ENCODE data around the gene FGB.

Gene FGB

GRCh38 chr4:154569584-154569983 lies 6.8 kb downstream of the FGB start:
- H3K27ac ChIP-seq (ENCODE audit: low read length): no peak overlapping the region
- H3K9ac ChIP-seq (ENCODE audit: low read length): no peak overlapping the region
- no peaks in the 10 kb centered on the region for H3K9me3 ChIP-seq (ENCODE audit: control insufficient read depth, low read depth, low read length)
- H3K36me3 ChIP-seq (ENCODE audit: control insufficient read depth, low read depth, low read length): no peaks in the 10 kb centered on the region
- no peaks in the 10 kb centered on the region for H3K27me3 ChIP-seq (ENCODE audit: control insufficient read depth, insufficient read depth, low read length)
- no peak overlapping the region for H3K4me3 ChIP-seq (ENCODE audit: low read length)
- H3K4me1 ChIP-seq (ENCODE audit: control insufficient read depth, low read depth, low read length): no peaks in the 10 kb centered on the region

GRCh38 chr4:154573190-154573870 lies 10.5 kb downstream of the FGB start:
- H3K9ac ChIP-seq (ENCODE audit: low read length): no peak overlapping the region
- H3K36me3 ChIP-seq (ENCODE audit: control insufficient read depth, low read depth, low read length): no peaks in the 10 kb centered on the region

GRCh38 chr4:154574311-154574710 lies 11.5 kb downstream of the FGB start:
- no peaks in the 10 kb centered on the region for H3K4me1 ChIP-seq (ENCODE audit: control insufficient read depth, low read depth, low read length)
- no peak overlapping the region for H3K9ac ChIP-seq (ENCODE audit: low read length)
- no peak overlapping the region for H3K4me3 ChIP-seq (ENCODE audit: low read length)
- no peak overlapping the region for H3K27ac ChIP-seq (ENCODE audit: low read length)
- H3K36me3 ChIP-seq (ENCODE audit: control insufficient read depth, low read depth, low read length): no peaks in the 10 kb centered on the region
- H3K27me3 ChIP-seq (ENCODE audit: control insufficient read depth, insufficient read depth, low read length): no peaks in the 10 kb centered on the region
- no peaks in the 10 kb centered on the region for H3K9me3 ChIP-seq (ENCODE audit: control insufficient read depth, low read depth, low read length)

More at GRCh38 chr4:154573190-154573870, 10.5 kb downstream of the FGB start:
- Histone ChIP-seq H3K27ac (ENCODE audit: low read length) (no peak overlapping the region), H3K4me1 (ENCODE audit: control insufficient read depth, low read depth, low read length) (no peaks in the 10 kb centered on the region), H3K9me3 (ENCODE audit: control insufficient read depth, low read depth, low read length) (no peaks in the 10 kb centered on the region), H3K27me3 (ENCODE audit: control insufficient read depth, insufficient read depth, low read length) (no peaks in the 10 kb centered on the region), H3K4me3 (ENCODE audit: low read length) (no peak overlapping the region)

- no peak overlapping the region for H3K27ac ChIP-seq (ENCODE audit: low read length)
- H3K4me1 ChIP-seq (ENCODE audit: control insufficient read depth, low read depth, low read length): no peaks in the 10 kb centered on the region
- H3K27me3 ChIP-seq (ENCODE audit: control insufficient read depth, insufficient read depth, low read length): no peaks in the 10 kb centered on the region
- no peak overlapping the region for H3K9ac ChIP-seq (ENCODE audit: low read length)
- no peaks in the 10 kb centered on the region for H3K9me3 ChIP-seq (ENCODE audit: control insufficient read depth, low read depth, low read length)
- no peak overlapping the region for H3K4me3 ChIP-seq (ENCODE audit: low read length)
- no peaks in the 10 kb centered on the region for H3K36me3 ChIP-seq (ENCODE audit: control insufficient read depth, low read depth, low read length)
Measured at GRCh38 chr4:154577324-154577723, 14.5 kb downstream of the FGB start.

- H3K36me3 ChIP-seq (ENCODE audit: control insufficient read depth, low read depth, low read length): no peaks in the 10 kb centered on the region
- no peaks in the 10 kb centered on the region for H3K27me3 ChIP-seq (ENCODE audit: control insufficient read depth, insufficient read depth, low read length)
- no peak overlapping the region for H3K4me3 ChIP-seq (ENCODE audit: low read length)
- H3K9ac ChIP-seq (ENCODE audit: low read length): no peak overlapping the region
- no peaks in the 10 kb centered on the region for H3K4me1 ChIP-seq (ENCODE audit: control insufficient read depth, low read depth, low read length)
- no peaks in the 10 kb centered on the region for H3K9me3 ChIP-seq (ENCODE audit: control insufficient read depth, low read depth, low read length)
- H3K27ac ChIP-seq (ENCODE audit: low read length): no peak overlapping the region
Measured at GRCh38 chr4:154578919-154579318, 16.1 kb downstream of the FGB start.

- H3K27me3 ChIP-seq (ENCODE audit: control insufficient read depth, insufficient read depth, low read length): no peaks in the 10 kb centered on the region
- no peak overlapping the region for H3K4me3 ChIP-seq (ENCODE audit: low read length)
- H3K4me1 ChIP-seq (ENCODE audit: control insufficient read depth, low read depth, low read length): no peaks in the 10 kb centered on the region
- no peak overlapping the region for H3K27ac ChIP-seq (ENCODE audit: low read length)
- no peaks in the 10 kb centered on the region for H3K9me3 ChIP-seq (ENCODE audit: control insufficient read depth, low read depth, low read length)
- H3K36me3 ChIP-seq (ENCODE audit: control insufficient read depth, low read depth, low read length): no peaks in the 10 kb centered on the region
- no peak overlapping the region for H3K9ac ChIP-seq (ENCODE audit: low read length)
Measured at GRCh38 chr4:154579927-154580326, 17.1 kb downstream of the FGB start.

- H3K27me3 ChIP-seq (ENCODE audit: control insufficient read depth, insufficient read depth, low read length): no peaks in the 10 kb centered on the region
- no peaks in the 10 kb centered on the region for H3K9me3 ChIP-seq (ENCODE audit: control insufficient read depth, low read depth, low read length)
- no peak overlapping the region for H3K27ac ChIP-seq (ENCODE audit: low read length)
- H3K4me3 ChIP-seq (ENCODE audit: low read length): no peak overlapping the region
- H3K4me1 ChIP-seq (ENCODE audit: control insufficient read depth, low read depth, low read length): no peaks in the 10 kb centered on the region
- H3K36me3 ChIP-seq (ENCODE audit: control insufficient read depth, low read depth, low read length): no peaks in the 10 kb centered on the region
- H3K9ac ChIP-seq (ENCODE audit: low read length): no peak overlapping the region
Measured at GRCh38 chr4:154582723-154583122, 19.9 kb downstream of the FGB start.

- Histone ChIP-seq H3K27me3 (ENCODE audit: control insufficient read depth, insufficient read depth, low read length) (no peaks in the 10 kb centered on the region), H3K4me3 (ENCODE audit: low read length) (no peak overlapping the region), H3K9me3 (ENCODE audit: control insufficient read depth, low read depth, low read length) (no peaks in the 10 kb centered on the region), H3K9ac (ENCODE audit: low read length) (no peak overlapping the region), H3K36me3 (ENCODE audit: control insufficient read depth, low read depth, low read length) (no peaks in the 10 kb centered on the region), H3K27ac (ENCODE audit: low read length) (no peak overlapping the region), H3K4me1 (ENCODE audit: control insufficient read depth, low read depth, low read length) (no peaks in the 10 kb centered on the region)
Measured at GRCh38 chr4:154583230-154583629, 20.4 kb downstream of the FGB start.

GRCh38 chr4:154583677-154584076 lies 20.9 kb downstream of the FGB start:
- Histone ChIP-seq H3K4me1 (ENCODE audit: control insufficient read depth, low read depth, low read length) (no peaks in the 10 kb centered on the region), H3K4me3 (ENCODE audit: low read length) (no peak overlapping the region), H3K9me3 (ENCODE audit: control insufficient read depth, low read depth, low read length) (no peaks in the 10 kb centered on the region), H3K9ac (ENCODE audit: low read length) (no peak overlapping the region), H3K36me3 (ENCODE audit: control insufficient read depth, low read depth, low read length) (no peaks in the 10 kb centered on the region), H3K27me3 (ENCODE audit: control insufficient read depth, insufficient read depth, low read length) (no peaks in the 10 kb centered on the region), H3K27ac (ENCODE audit: low read length) (no peak overlapping the region)

- Histone ChIP-seq H3K36me3 (ENCODE audit: control insufficient read depth, low read depth, low read length) (no peaks in the 10 kb centered on the region), H3K27ac (ENCODE audit: low read length) (no peak overlapping the region), H3K9ac (ENCODE audit: low read length) (no peak overlapping the region), H3K4me3 (ENCODE audit: low read length) (no peak overlapping the region), H3K9me3 (ENCODE audit: control insufficient read depth, low read depth, low read length) (no peaks in the 10 kb centered on the region), H3K4me1 (ENCODE audit: control insufficient read depth, low read depth, low read length) (no peaks in the 10 kb centered on the region), H3K27me3 (ENCODE audit: control insufficient read depth, insufficient read depth, low read length) (no peaks in the 10 kb centered on the region)
Measured at GRCh38 chr4:154584259-154584658, 21.4 kb downstream of the FGB start.

GRCh38 chr4:154585369-154586018 lies 22.7 kb downstream of the FGB start:
- no peaks in the 10 kb centered on the region for H3K27me3 ChIP-seq (ENCODE audit: control insufficient read depth, insufficient read depth, low read length)
- H3K27ac ChIP-seq (ENCODE audit: low read length): no peak overlapping the region

More at GRCh38 chr4:154585369-154586018, 22.7 kb downstream of the FGB start:
- Histone ChIP-seq H3K9ac (ENCODE audit: low read length) (no peak overlapping the region), H3K36me3 (ENCODE audit: control insufficient read depth, low read depth, low read length) (no peaks in the 10 kb centered on the region), H3K4me3 (ENCODE audit: low read length) (no peak overlapping the region), H3K9me3 (ENCODE audit: control insufficient read depth, low read depth, low read length) (no peaks in the 10 kb centered on the region), H3K4me1 (ENCODE audit: control insufficient read depth, low read depth, low read length) (no peaks in the 10 kb centered on the region)
